ENCODE data around the gene CPOX. TPM values are rescaled to one million over a fixed set of nuclear protein-coding genes. Genes with fewer than 3 reads are reported as not detected.
"Not testable (repeated sequence)": the region's sequence is repeated elsewhere in the genome, so short reads cannot be mapped to it uniquely, and the experiment has no call there.

The CPOX gene
- total and polyA plus RNA-seq, 4 donors = 19.5 to 26.7 (median 22.9) TPM

GRCh38 chr3:98565843-98566242, 27.6 kb downstream of the CPOX start:
- Histone ChIP-seq H3K4me3 (ENCODE audit: low read depth, low read length) (no peak overlapping the region), H3K27ac (ENCODE audit: low read depth, low read length) (no peak overlapping the region), H3K9me3 (ENCODE audit: control insufficient read depth, insufficient read depth, low read length) (no peaks in the 10 kb centered on the region), H3K27me3 (ENCODE audit: control insufficient read depth, insufficient read depth, low read length) (no peaks in the 10 kb centered on the region), H3K4me1 (ENCODE audit: control insufficient read depth, insufficient read depth, low read length) (no peaks in the 10 kb centered on the region), H3K36me3 (ENCODE audit: control insufficient read depth, insufficient read depth, low read length) (no peaks in the 10 kb centered on the region)
- DNase-seq (ENCODE audit: low read depth in 4 of 6, low spot score in 6 of 6) = no peak
- 71% methylated on average over 4 of the region's 6 CpGs for WGBS (ENCODE audit: insufficient coverage)

- no peak overlapping the region for H3K27ac ChIP-seq (ENCODE audit: low read depth, low read length)
- H3K4me1 ChIP-seq (ENCODE audit: control insufficient read depth, insufficient read depth, low read length) = no peaks in the 10 kb centered on the region
- H3K4me3 ChIP-seq (ENCODE audit: low read depth, low read length) = no peak overlapping the region
- H3K9me3 ChIP-seq (ENCODE audit: control insufficient read depth, insufficient read depth, low read length) = no peaks in the 10 kb centered on the region
- DNase-seq (ENCODE audit: low read depth in 4 of 6, low spot score in 6 of 6) = no peak
- no peaks in the 10 kb centered on the region for H3K36me3 ChIP-seq (ENCODE audit: control insufficient read depth, insufficient read depth, low read length)
- no peaks in the 10 kb centered on the region for H3K27me3 ChIP-seq (ENCODE audit: control insufficient read depth, insufficient read depth, low read length)
- no CpG with 5 or more reads among the region's 3 CpGs for WGBS (ENCODE audit: insufficient coverage)
Measured at GRCh38 chr3:98565237-98565643, 28.2 kb downstream of the CPOX start.

GRCh38 chr3:98564282-98565005, 29.0 kb downstream of the CPOX start:
- H3K9me3 ChIP-seq (ENCODE audit: control insufficient read depth, insufficient read depth, low read length) = no peaks in the 10 kb centered on the region
- 100% methylated on average over 2 of the region's 7 CpGs for WGBS (ENCODE audit: insufficient coverage)
- H3K4me3 ChIP-seq (ENCODE audit: low read depth, low read length) = no peak overlapping the region
- H3K27ac ChIP-seq (ENCODE audit: low read depth, low read length) = no peak overlapping the region
- H3K27me3 ChIP-seq (ENCODE audit: control insufficient read depth, insufficient read depth, low read length) = no peaks in the 10 kb centered on the region
- no peaks in the 10 kb centered on the region for H3K36me3 ChIP-seq (ENCODE audit: control insufficient read depth, insufficient read depth, low read length)
- H3K4me1 ChIP-seq (ENCODE audit: control insufficient read depth, insufficient read depth, low read length) = no peaks in the 10 kb centered on the region
- no peak for DNase-seq (ENCODE audit: low read depth in 4 of 6, low spot score in 6 of 6)

GRCh38 chr3:98563661-98564281, 29.6 kb downstream of the CPOX start:
- Histone ChIP-seq H3K27me3 (ENCODE audit: control insufficient read depth, insufficient read depth, low read length) (no peaks in the 10 kb centered on the region), H3K4me3 (ENCODE audit: low read depth, low read length) (no peak overlapping the region), H3K27ac (ENCODE audit: low read depth, low read length) (no peak overlapping the region), H3K9me3 (ENCODE audit: control insufficient read depth, insufficient read depth, low read length) (no peaks in the 10 kb centered on the region), H3K36me3 (ENCODE audit: control insufficient read depth, insufficient read depth, low read length) (no peaks in the 10 kb centered on the region), H3K4me1 (ENCODE audit: control insufficient read depth, insufficient read depth, low read length) (no peaks in the 10 kb centered on the region)
- DNase-seq (ENCODE audit: low read depth in 4 of 6, low spot score in 6 of 6) = no peak
- WGBS (ENCODE audit: insufficient coverage) = 100% methylated on average over 1 of the region's 4 CpGs

GRCh38 chr3:98561727-98562521, 31.5 kb downstream of the CPOX start:
- Histone ChIP-seq H3K36me3 (ENCODE audit: control insufficient read depth, insufficient read depth, low read length) (no peaks in the 10 kb centered on the region), H3K27me3 (ENCODE audit: control insufficient read depth, insufficient read depth, low read length) (no peaks in the 10 kb centered on the region), H3K4me1 (ENCODE audit: control insufficient read depth, insufficient read depth, low read length) (no peaks in the 10 kb centered on the region), H3K27ac (ENCODE audit: low read depth, low read length) (no peak overlapping the region), H3K4me3 (ENCODE audit: low read depth, low read length) (no peak overlapping the region), H3K9me3 (ENCODE audit: control insufficient read depth, insufficient read depth, low read length) (no peaks in the 10 kb centered on the region)
- DNase-seq (ENCODE audit: low read depth in 4 of 6, low spot score in 6 of 6) = no peak
- WGBS (ENCODE audit: insufficient coverage) = 94% methylated on average over 2 of the region's 5 CpGs

- H3K27ac ChIP-seq (ENCODE audit: low read depth, low read length) = no peak overlapping the region
- no peaks in the 10 kb centered on the region for H3K36me3 ChIP-seq (ENCODE audit: control insufficient read depth, insufficient read depth, low read length)
- no peak for DNase-seq (ENCODE audit: low read depth in 4 of 6, low spot score in 6 of 6)
- no peaks in the 10 kb centered on the region for H3K9me3 ChIP-seq (ENCODE audit: control insufficient read depth, insufficient read depth, low read length)
- H3K4me3 ChIP-seq (ENCODE audit: low read depth, low read length) = no peak overlapping the region
- WGBS (ENCODE audit: insufficient coverage) = no CpG with 5 or more reads among the region's 2 CpGs
- H3K4me1 ChIP-seq (ENCODE audit: control insufficient read depth, insufficient read depth, low read length) = no peaks in the 10 kb centered on the region
- no peaks in the 10 kb centered on the region for H3K27me3 ChIP-seq (ENCODE audit: control insufficient read depth, insufficient read depth, low read length)
Measured at GRCh38 chr3:98560911-98561310, 32.5 kb downstream of the CPOX start.

GRCh38 chr3:98559769-98560168, 33.6 kb downstream of the CPOX start:
- not testable (repeated sequence) for H3K27ac ChIP-seq (ENCODE audit: low read depth, low read length); H3K4me1 ChIP-seq (ENCODE audit: control insufficient read depth, insufficient read depth, low read length); H3K9me3 ChIP-seq (ENCODE audit: control insufficient read depth, insufficient read depth, low read length); H3K27me3 ChIP-seq (ENCODE audit: control insufficient read depth, insufficient read depth, low read length); DNase-seq (ENCODE audit: low read depth in 4 of 6, low spot score in 6 of 6); H3K4me3 ChIP-seq (ENCODE audit: low read depth, low read length); H3K36me3 ChIP-seq (ENCODE audit: control insufficient read depth, insufficient read depth, low read length)
- 100% methylated on average over 1 of the region's 2 CpGs for WGBS (ENCODE audit: insufficient coverage)

GRCh38 chr3:98558100-98558827, 35.1 kb downstream of the CPOX start:
- no peaks in the 10 kb centered on the region for H3K4me1 ChIP-seq (ENCODE audit: control insufficient read depth, insufficient read depth, low read length)
- no peaks in the 10 kb centered on the region for H3K9me3 ChIP-seq (ENCODE audit: control insufficient read depth, insufficient read depth, low read length)
- no peak overlapping the region for H3K27ac ChIP-seq (ENCODE audit: low read depth, low read length)
- H3K27me3 ChIP-seq (ENCODE audit: control insufficient read depth, insufficient read depth, low read length) = no peaks in the 10 kb centered on the region
- H3K4me3 ChIP-seq (ENCODE audit: low read depth, low read length) = no peak overlapping the region
- peak in 2 of 6 donors; percentile 14 to 87 for DNase-seq (ENCODE audit: low read depth in 4 of 6, low spot score in 6 of 6)
- no peaks in the 10 kb centered on the region for H3K36me3 ChIP-seq (ENCODE audit: control insufficient read depth, insufficient read depth, low read length)
- WGBS (ENCODE audit: insufficient coverage) = 94% methylated on average over 3 of the region's 6 CpGs

- no peak for DNase-seq (ENCODE audit: low read depth in 4 of 6, low spot score in 6 of 6)
- 60% methylated on average over 1 of the region's 4 CpGs for WGBS (ENCODE audit: insufficient coverage)
- no peaks in the 10 kb centered on the region for H3K4me1 ChIP-seq (ENCODE audit: control insufficient read depth, insufficient read depth, low read length)
- H3K36me3 ChIP-seq (ENCODE audit: control insufficient read depth, insufficient read depth, low read length) = no peaks in the 10 kb centered on the region
- no peak overlapping the region for H3K27ac ChIP-seq (ENCODE audit: low read depth, low read length)
- no peaks in the 10 kb centered on the region for H3K9me3 ChIP-seq (ENCODE audit: control insufficient read depth, insufficient read depth, low read length)
- H3K4me3 ChIP-seq (ENCODE audit: low read depth, low read length) = no peak overlapping the region
- H3K27me3 ChIP-seq (ENCODE audit: control insufficient read depth, insufficient read depth, low read length) = no peaks in the 10 kb centered on the region
Measured at GRCh38 chr3:98557324-98558010, 35.9 kb downstream of the CPOX start.

Data from spinal cord (tissue), 10 donors.